H54 (cell line): ENCODE data around the gene OR6M1.
A peak's percentile ranks its signal among the peaks of the same experiment; 100 is the strongest.

Source experiments
- DNase-seq: peaks from one replicate; pipeline ENCODE4 v3.0.0; 2011; ENCODE audit warnings: low spot score, mixed read lengths; ENCODE audit not compliant: insufficient read length
- FAIRE-seq: peaks from 3 replicates; lab custom pipeline; 2011; peaks lifted over from hg19 to GRCh38; lab: Jason Lieb, UNC
- POLR2A ChIP-seq: IDR thresholded peaks from 2 replicates; pipeline ENCODE4 v1.6.1; 2011; ENCODE audit warnings: low read depth, mild to moderate bottlenecking, low read length

OR6M1 gene, protein sequence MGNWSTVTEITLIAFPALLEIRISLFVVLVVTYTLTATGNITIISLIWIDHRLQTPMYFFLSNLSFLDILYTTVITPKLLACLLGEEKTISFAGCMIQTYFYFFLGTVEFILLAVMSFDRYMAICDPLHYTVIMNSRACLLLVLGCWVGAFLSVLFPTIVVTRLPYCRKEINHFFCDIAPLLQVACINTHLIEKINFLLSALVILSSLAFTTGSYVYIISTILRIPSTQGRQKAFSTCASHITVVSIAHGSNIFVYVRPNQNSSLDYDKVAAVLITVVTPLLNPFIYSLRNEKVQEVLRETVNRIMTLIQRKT

DNA sequence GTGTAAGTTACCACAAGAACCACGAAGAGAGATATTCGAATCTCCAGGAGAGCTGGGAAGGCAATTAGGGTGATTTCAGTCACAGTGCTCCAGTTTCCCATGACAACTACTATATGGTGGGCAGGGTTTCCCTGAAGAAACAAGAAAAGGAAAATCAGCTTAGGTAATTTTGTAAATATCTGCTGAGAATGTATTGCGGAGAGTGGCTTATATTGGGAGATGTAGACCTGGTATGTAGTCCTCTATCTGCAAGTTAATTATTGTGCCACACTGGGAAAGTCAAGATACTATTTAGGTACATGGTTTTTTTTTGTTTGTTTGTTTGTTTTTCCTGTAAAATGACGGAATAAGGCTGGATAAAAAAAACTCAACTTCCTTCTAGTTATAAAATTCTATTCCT lies at the start of gene OR6M1:
TSS of gene OR6M1 (minus strand) at position 101 of the 400 bp plus-strand sequence. CDS start at position 101, 0 bp downstream.
- no peak for TF ChIP-seq POLR2A

DNA sequence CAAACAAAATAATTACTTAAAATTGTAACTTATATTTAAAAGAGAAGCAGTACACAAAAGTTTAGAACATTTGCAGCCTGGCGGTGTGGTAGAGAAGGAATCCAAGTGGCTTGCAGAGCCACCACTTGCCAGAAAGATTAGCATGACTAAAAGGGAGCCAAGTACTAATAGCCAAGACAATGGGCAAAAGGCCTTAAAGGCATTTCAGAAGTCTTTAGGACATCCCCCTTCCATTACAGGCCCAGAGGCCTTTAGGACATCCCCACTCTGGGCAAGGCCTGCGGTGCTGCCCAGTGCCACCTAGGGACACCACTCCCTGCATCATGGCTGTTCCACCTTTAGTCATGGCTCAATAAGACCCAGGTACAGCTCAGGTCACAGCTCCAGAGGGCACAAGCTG lies 46.9 kb upstream of the OR6M1 start:
- FAIRE-seq (no peak), DNase-seq (no peak)
- TF ChIP-seq POLR2A, result no peak

More for the DNA sequence above, at the start of gene OR6M1:
- FAIRE-seq, result no peak
- no peak for DNase-seq

DNA sequence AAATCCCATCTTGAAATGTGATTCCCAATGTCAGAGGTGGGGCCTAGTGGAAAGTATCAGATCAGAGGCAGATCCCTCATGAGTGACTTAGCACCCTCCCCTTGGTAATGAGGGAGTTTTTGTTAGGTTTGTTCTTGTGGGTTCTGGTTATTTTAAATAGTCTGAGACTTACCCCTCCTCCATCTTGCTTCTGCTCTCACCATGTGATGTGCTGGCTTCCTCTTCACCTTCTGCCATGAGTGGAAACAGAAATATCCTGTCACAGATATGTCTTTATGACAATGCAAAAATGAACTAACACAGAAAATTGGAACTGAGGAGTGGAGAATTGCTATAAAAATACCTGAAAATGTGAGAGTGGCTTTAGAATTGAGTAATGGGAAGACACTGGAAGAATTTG lies 46.2 kb upstream of the OR6M1 start:
- DNase-seq (no peak), FAIRE-seq (no peak)
- no peak for TF ChIP-seq POLR2A

DNA sequence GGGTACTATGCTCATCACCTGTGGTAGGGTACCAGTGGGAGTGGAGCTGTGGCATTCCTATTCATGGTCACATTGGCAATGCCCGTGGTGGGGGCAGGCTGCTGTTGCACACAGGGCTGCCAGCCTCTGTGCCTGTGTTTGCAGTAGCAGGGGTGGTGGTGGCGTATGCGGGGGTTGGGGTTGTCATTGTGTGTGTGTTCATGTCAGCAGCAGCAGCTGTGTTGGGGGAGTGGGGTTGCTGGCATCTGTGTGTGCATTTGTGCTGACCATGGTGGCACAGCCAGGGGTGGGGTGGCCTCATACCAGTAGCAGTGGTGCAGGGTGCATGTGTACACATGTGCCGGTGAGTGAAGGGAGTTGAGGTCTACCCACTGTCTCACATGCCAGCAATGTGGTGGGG lies 45.0 kb upstream of the OR6M1 start:
- no peak for DNase-seq
- no peak for FAIRE-seq
- no peak for TF ChIP-seq POLR2A

DNA sequence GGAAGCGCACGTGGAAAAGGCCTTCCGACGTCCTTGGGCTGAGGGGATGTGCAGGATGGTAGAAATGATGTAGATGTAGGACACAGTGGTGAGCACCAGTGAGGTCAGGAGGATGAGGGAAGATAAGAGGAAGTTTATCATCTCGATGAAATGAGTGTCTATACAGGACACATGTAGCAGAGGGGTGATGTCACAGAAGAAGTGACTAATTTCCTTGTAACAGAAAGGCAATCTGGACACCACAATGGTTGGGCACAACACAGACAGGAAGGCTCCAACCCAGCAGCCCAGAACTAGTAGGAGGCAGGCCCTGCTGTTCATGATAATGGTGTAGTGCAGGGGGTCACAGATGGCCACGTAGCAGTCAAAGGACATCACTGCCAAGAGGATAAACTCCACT lies 35.0 kb upstream of the OR6M1 start:
- FAIRE-seq, result no peak
- DNase-seq, result peak; percentile 1
- no peak for TF ChIP-seq POLR2A

DNA sequence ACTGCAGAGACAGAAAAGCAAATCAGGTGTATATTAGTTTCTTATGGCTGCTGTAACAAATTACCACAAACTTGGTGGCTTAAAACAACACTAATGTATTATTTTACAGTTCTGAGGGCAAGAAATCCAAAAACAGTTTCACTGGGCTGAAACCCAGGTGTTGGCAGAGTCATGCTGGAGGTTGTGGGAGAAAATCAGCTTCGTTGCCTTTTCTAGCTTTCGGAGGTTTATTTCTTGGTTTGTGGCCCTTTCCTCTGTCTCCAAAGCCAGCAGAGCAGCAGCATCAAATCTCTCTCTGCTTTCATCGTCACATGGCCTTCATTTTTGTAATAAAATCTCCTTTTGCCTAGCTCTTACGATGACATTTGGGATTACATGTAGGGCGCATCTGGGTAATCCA lies 33.0 kb upstream of the OR6M1 start:
- DNase-seq (no peak), FAIRE-seq (no peak)
- TF ChIP-seq POLR2A, result no peak

DNA sequence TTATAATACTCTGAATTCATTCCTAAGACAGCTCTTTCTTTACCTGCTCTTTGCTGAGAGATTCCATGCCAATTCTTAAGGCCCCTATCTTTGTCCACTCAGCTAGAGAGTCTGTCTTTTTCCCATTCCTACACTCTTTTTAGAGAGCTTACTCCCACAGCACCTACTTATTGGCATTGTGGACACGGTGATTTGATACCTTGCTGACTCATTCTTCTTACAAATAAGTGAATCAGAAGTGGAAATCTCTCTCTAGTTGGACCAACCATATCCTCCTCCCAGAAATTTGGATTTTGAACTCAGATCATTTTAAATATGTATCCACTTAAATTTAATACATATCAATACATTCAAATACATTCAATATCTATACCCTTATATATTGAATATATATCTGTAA lies 32.5 kb upstream of the OR6M1 start:
- no peak for TF ChIP-seq POLR2A
- FAIRE-seq (no peak), DNase-seq (no peak)

DNA sequence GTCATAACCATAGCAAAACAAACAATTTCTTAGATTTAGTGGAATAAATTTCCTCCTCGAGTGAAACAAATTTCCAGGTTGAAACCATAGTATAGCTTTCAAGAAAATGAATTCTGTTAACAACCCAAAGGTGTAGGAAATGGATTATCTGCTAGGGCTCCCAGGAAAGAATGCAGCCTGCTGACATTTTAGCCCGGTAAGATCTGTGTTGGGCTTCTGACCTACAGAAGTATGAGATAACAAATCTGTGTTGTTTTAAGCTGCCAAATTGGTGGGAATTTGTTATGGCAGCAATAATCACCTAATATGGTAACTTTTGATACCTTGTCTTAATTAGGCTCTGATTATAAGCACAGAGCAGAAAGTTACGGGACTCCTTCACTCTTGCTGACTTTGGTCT lies 32.0 kb upstream of the OR6M1 start:
- DNase-seq, result no peak
- no peak for TF ChIP-seq POLR2A
- no peak for FAIRE-seq

DNA sequence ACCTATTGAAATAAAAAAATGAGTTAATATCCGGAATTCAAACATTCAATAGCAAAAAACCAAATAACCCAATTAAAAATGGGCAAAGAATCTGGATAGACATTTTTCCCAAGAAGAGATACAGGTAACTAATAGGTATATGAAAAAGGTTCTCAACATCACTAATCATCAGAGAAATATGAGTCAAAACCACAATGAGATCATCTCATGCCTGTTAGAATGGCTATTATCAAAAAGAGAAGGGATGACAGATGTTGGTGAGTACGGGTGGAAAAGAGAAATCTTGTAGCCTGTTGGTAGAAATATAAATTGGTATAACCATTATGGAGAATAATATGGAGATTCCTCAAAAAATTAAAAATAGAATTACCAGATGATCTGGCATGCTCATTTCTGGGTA lies 26.9 kb upstream of the OR6M1 start:
- TF ChIP-seq POLR2A, result no peak
- FAIRE-seq, result no peak
- no peak for DNase-seq

DNA sequence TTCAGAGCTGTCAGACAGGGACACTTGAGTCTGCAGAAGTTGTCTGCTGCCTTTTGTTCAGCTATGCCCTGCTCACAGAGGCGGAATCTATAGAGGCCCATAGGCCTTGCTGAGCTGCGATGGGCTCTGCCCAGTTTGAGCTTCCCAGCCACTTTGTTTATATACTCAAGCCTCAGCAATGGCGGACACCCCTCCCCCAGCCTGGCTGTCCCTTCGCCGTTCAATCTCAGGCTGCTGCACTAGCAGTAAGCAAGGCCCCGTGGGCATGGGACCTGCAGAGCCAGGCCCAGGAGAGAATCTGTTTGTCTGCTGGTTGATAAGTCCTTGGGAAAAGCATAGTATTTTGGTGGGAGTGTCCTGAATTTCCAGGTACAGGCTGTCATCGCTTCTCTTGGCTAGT lies 23.6 kb upstream of the OR6M1 start:
- FAIRE-seq (no peak), DNase-seq (no peak)
- TF ChIP-seq POLR2A, result no peak

DNA sequence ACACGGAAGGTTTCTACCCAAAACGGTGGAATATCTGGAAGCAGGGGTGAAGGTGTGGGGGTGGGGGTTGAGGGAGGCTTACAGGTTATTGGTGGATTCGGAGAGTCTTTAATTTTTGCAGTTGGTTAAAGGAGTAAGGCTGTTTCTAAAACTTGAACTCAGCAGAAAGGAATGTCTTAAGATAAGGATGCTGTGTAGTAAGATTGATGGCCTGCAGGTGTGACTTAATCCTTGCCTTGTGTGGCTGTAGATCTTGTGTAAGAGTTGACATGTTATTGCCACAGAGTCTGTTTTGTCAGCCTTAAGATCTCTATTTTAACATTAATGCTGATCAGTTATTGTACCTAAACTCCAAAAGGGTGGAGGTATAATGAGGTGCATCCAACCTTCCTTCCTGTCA lies 16.4 kb upstream of the OR6M1 start:
- TF ChIP-seq POLR2A, result no peak
- DNase-seq (no peak), FAIRE-seq (no peak)

DNA sequence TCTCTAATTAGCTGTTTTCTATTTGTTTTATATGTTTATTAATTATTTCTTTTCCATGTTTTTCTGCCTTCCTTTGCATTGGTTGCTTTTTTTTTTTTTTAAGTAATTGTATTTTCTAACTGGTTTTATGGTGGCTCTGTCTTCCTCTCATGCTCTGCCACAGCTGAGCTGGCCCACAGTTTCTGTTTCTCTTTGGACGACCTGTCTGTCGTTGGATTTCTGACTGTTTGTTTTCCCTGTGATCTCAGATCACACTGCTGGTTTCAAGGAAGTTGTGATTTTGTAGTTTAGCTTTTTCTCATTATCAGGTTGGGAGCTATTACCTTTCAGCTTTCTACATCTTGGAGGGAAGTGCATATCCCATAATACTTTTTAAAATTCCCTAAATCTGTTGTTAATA lies 15.9 kb upstream of the OR6M1 start:
- FAIRE-seq (no peak), DNase-seq (no peak)
- no peak for TF ChIP-seq POLR2A

DNA sequence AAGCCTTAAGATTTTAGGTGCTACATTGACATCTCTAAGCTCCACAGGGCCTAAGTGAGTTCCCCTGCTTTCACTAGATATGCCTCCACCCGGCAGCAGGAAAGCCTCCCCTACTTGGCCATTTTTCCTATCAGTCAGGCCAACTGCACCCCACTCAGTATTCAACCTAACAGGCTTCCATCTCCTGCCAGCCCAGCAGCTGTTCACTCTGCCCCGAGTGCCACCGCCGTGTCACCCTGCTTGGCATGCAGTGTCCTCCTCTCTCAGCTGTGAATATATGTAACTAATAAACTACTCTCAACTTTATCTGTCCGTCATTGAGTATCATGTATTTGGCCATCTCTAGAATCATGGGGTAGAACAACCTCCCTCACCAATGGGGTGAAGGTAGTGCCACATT lies 9.0 kb upstream of the OR6M1 start:
- DNase-seq, result no peak
- TF ChIP-seq POLR2A, result no peak
- no peak for FAIRE-seq

DNA sequence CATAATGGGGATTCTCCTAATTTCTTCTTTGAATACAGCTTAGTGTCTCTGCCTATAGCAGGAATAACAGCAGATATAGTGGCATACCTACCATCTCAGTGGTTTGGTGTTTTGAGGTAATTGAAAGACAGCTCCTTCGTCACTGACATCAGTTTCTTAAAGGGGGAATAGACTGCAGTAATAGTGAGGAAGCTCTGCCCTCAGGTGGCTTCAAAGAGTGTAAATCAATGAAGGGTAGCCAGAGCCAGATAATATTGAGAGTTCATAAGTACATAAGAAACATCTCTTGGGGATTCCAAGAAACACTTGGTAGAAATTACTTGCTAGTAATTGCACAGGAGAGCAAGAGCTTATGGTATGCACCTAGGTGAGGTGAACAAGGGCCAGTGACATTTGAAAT lies 4.4 kb downstream of the OR6M1 start:
- TF ChIP-seq POLR2A, result no peak
- FAIRE-seq, result no peak

DNA sequence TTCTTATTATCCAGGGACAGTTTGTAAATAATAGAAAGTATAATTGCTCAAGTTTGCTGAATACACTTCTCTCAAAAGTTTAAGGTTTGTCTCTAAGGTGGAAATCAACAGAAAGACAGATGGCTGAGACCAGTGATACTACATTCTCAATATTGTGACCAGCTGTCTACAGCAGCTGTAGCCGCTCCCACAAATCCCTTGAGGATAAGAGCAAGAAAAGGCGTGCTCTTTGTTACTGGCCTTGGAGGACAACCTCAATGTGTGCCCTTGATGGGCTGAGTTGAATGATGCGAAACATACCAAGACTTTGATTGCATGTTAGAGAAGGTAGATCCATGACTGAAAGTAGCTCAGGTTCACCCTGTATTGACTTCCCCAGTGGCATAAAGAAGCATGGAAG lies 6.1 kb downstream of the OR6M1 start:
- DNase-seq (no peak), FAIRE-seq (no peak)
- TF ChIP-seq POLR2A, result no peak

More for the DNA sequence above, 4.4 kb downstream of the OR6M1 start:
- no peak for DNase-seq
